Endodermal cell (in vitro differentiated cells): ENCODE measurements around the gene CARS1. TPM values are rescaled to one million over a fixed set of nuclear protein-coding genes. Genes with fewer than 3 reads are reported as not detected.
A peak's percentile ranks its signal among the peaks of the same experiment; 100 is the strongest.

Experiments used
- DNase-seq: peaks from one replicate; pipeline ENCODE4 v3.0.0-alpha.2; 2017
- H3K27ac ChIP-seq: 2 replicates; pipeline ENCODE4 v1.5.1; 2013; ENCODE audit warnings: mild to moderate bottlenecking, low read depth, low read length, moderate library complexity
- H3K27me3 ChIP-seq: 2 replicates; pipeline ENCODE4 v1.6.1; 2013; ENCODE audit warnings: mild to moderate bottlenecking, low read length, moderate library complexity; ENCODE audit not compliant: insufficient read depth, control insufficient read depth, poor library complexity, severe bottlenecking
- H3K36me3 ChIP-seq: 2 replicates; pipeline ENCODE4 v1.7.0; 2013; ENCODE audit warnings: mild to moderate bottlenecking, low read length, moderate library complexity; ENCODE audit not compliant: control insufficient read depth, insufficient read depth
- H3K4me1 ChIP-seq: one replicate; pipeline ENCODE4 v1.7.0; 2013; ENCODE audit warnings: low read length; ENCODE audit not compliant: control insufficient read depth, insufficient read depth
- H3K4me3 ChIP-seq: 2 replicates; pipeline ENCODE4 v1.5.1; 2013; ENCODE audit warnings: mild to moderate bottlenecking, low read length, moderate library complexity
- H3K9ac ChIP-seq: 2 replicates; pipeline ENCODE4 v1.6.1; 2013; ENCODE audit warnings: mild to moderate bottlenecking, low read length, moderate library complexity; ENCODE audit not compliant: poor library complexity, severe bottlenecking; ENCODE audit errors: extremely low read depth
- H3K9me3 ChIP-seq: 2 replicates; pipeline ENCODE4 v1.6.1; 2013; ENCODE audit warnings: mild to moderate bottlenecking, low read length, moderate library complexity; ENCODE audit not compliant: control insufficient read depth
- H3K27ac Mint-ChIP-seq: 2 replicates; pipeline ENCODE4 v1.8.0; 2020; ENCODE audit warnings: mixed read lengths
- H3K27me3 Mint-ChIP-seq: 2 replicates; pipeline ENCODE4 v1.8.0; 2021; ENCODE audit warnings: mild to moderate bottlenecking, mixed read lengths; ENCODE audit not compliant: insufficient read depth
- H3K36me3 Mint-ChIP-seq: 2 replicates; pipeline ENCODE4 v1.8.0; 2020; ENCODE audit warnings: low read depth, mixed read lengths
- H3K4me1 Mint-ChIP-seq: 2 replicates; pipeline ENCODE4 v1.8.0; 2020; ENCODE audit warnings: mixed read lengths
- H3K4me3 Mint-ChIP-seq: 2 replicates; pipeline ENCODE4 v1.8.0; 2020; ENCODE audit warnings: mild to moderate bottlenecking, moderate library complexity, mixed read lengths
- H3K9me3 Mint-ChIP-seq: 2 replicates; pipeline ENCODE4 v1.8.0; 2020; ENCODE audit warnings: mild to moderate bottlenecking, mixed read lengths
- CTCF ChIP-seq: fragments of 200-600 bp; sonication (generic); conservative IDR thresholded peaks from 2 replicates; pipeline ENCODE4 v1.5.0; 2021; ENCODE audit warnings: antibody characterized with exemption, mild to moderate bottlenecking
- WGBS, 2 experiments: methylation state at CpG; one replicate each; pipeline versions ENCODE4 v1.1.5 to v1.1.7; 2013; ENCODE audit warnings: missing lambda C conversion rate in 2 of 2, mixed read lengths in 1 of 2; ENCODE audit not compliant: insufficient coverage in 1 of 2, insufficient read length in 1 of 2; 5-methylcytosine and 5-hydroxymethylcytosine counted together
- total RNA-seq, 2 donors: library from RNA; stranded (reverse); fragmentation: NEBNext Ultra II Directional in 1 of 2; extraction: Animal tissue kit (Norgen Biotek cat#: 25700) in 1 of 2; gene quantifications; 2 replicates in 1 of 2; 3 replicates in 1 of 2; pipeline ENCODE4 v1.2.1, GENCODE V29; 2021

The CARS1 gene
- total RNA-seq, 2 donors from 2014 or later, result 48.0 to 52.8 TPM

- Mint-ChIP-seq H3K4me1 (no peaks in the 10 kb centered on the region), H3K4me3 (no peak overlapping the region), H3K27me3 (peaks cover 4% of the 10 kb centered on the region), H3K9me3 (peaks cover 4% of the 10 kb centered on the region), H3K27ac (no peak overlapping the region), H3K36me3 (no peaks in the 10 kb centered on the region)
- peak; percentile 38 for DNase-seq
- no peak overlapping the region for H3K9ac ChIP-seq
- H3K36me3 ChIP-seq, result no peaks in the 10 kb centered on the region
- H3K27me3 ChIP-seq, result no peaks in the 10 kb centered on the region
- 94% methylated on average over 20 to 23 of the region's 23 CpGs for WGBS, 2 experiments
- no peak overlapping the region for H3K4me3 ChIP-seq
- H3K27ac ChIP-seq, result no peak overlapping the region
- no peak for TF ChIP-seq CTCF
- H3K9me3 ChIP-seq, result no peaks in the 10 kb centered on the region
- no peaks in the 10 kb centered on the region for H3K4me1 ChIP-seq
Observed at GRCh38 chr11:3104961-3105790, 48.0 kb upstream of the CARS1 start.

GRCh38 chr11:3104051-3104714, 47.0 kb upstream of the CARS1 start:
- peaks cover 3% of the 10 kb centered on the region for H3K27me3 Mint-ChIP-seq
- no peaks in the 10 kb centered on the region for H3K9me3 Mint-ChIP-seq
- Histone ChIP-seq H3K4me3 (no peak overlapping the region), H3K9ac (no peak overlapping the region), H3K9me3 (no peaks in the 10 kb centered on the region), H3K4me1 (no peaks in the 10 kb centered on the region), H3K36me3 (no peaks in the 10 kb centered on the region), H3K27me3 (no peaks in the 10 kb centered on the region), H3K27ac (no peak overlapping the region)
- no peak for TF ChIP-seq CTCF
- no peaks in the 10 kb centered on the region for H3K36me3 Mint-ChIP-seq
- no peak overlapping the region for H3K27ac Mint-ChIP-seq
- no peaks in the 10 kb centered on the region for H3K4me1 Mint-ChIP-seq
- no peak overlapping the region for H3K4me3 Mint-ChIP-seq
- peak; percentile 38 for DNase-seq
- WGBS, 2 experiments, result 93 to 95% methylated on average over 12 to 22 of the region's 22 CpGs

GRCh38 chr11:3103076-3103475, 45.9 kb upstream of the CARS1 start:
- no peak for TF ChIP-seq CTCF
- Histone ChIP-seq H3K4me1 (no peaks in the 10 kb centered on the region), H3K4me3 (no peak overlapping the region), H3K27me3 (no peaks in the 10 kb centered on the region), H3K9ac (no peak overlapping the region), H3K36me3 (no peaks in the 10 kb centered on the region), H3K9me3 (no peaks in the 10 kb centered on the region), H3K27ac (no peak overlapping the region)
- Mint-ChIP-seq H3K27me3 (peaks cover 3% of the 10 kb centered on the region), H3K9me3 (no peaks in the 10 kb centered on the region), H3K4me1 (no peaks in the 10 kb centered on the region), H3K36me3 (no peaks in the 10 kb centered on the region), H3K4me3 (no peak overlapping the region), H3K27ac (no peak overlapping the region)
- 89 to 93% methylated on average over 3 to 11 of the region's 11 CpGs for WGBS, 2 experiments
- peak; percentile 27 for DNase-seq
